Mucosa of stomach (tissue), 1 donor: Measurements from ENCODE around the gene NTM.

Source experiments
- H3K27me3 ChIP-seq: one replicate; pipeline ENCODE4 v1.7.0; 2013; ENCODE audit warnings: mild to moderate bottlenecking, low read length; ENCODE audit not compliant: control insufficient read depth, insufficient read depth
- H3K36me3 ChIP-seq: one replicate; pipeline ENCODE4 v1.7.0; 2013; ENCODE audit warnings: low read length; ENCODE audit not compliant: control insufficient read depth, insufficient read depth
- H3K4me1 ChIP-seq: one replicate; pipeline ENCODE4 v1.7.0; 2013; ENCODE audit warnings: mild to moderate bottlenecking, low read length; ENCODE audit not compliant: control insufficient read depth, insufficient read depth
- H3K4me3 ChIP-seq: one replicate; pipeline ENCODE4 v1.7.0; 2013; ENCODE audit warnings: low read length
- H3K9ac ChIP-seq: one replicate; pipeline ENCODE4 v1.7.0; 2013; ENCODE audit warnings: mild to moderate bottlenecking, low read length, moderate library complexity
- H3K9me3 ChIP-seq: one replicate; pipeline ENCODE4 v1.7.0; 2013; ENCODE audit warnings: mild to moderate bottlenecking, low read length, moderate library complexity; ENCODE audit not compliant: control insufficient read depth
- donor health status: Pancreatic carcinoma.

The NTM gene

DNA sequence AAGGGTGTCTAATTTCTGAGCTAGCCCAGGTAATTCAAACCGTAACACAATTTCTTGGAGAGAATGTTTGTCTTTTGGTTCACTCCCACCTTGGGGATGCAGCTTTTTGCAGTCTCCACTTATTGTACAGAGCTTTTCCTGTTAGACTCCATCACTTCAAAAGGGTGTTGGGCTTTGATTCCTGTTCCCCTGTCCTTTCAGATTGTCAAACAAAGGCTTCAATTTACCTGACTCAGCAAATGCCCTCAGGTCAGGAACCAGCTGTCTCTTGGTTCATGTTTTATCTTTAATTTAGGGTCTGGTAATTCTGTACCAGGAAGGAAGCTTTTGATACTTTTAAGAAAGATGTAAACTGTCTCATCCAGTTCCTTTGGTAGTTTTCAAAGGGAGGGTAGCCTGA is 880.6 kb downstream of the NTM start:
- Histone ChIP-seq H3K9me3 (no peaks in the 10 kb centered on the region), H3K4me3 (no peak overlapping the region), H3K36me3 (no peaks in the 10 kb centered on the region), H3K9ac (no peak overlapping the region), H3K27me3 (no peaks in the 10 kb centered on the region), H3K4me1 (no peaks in the 10 kb centered on the region)

DNA sequence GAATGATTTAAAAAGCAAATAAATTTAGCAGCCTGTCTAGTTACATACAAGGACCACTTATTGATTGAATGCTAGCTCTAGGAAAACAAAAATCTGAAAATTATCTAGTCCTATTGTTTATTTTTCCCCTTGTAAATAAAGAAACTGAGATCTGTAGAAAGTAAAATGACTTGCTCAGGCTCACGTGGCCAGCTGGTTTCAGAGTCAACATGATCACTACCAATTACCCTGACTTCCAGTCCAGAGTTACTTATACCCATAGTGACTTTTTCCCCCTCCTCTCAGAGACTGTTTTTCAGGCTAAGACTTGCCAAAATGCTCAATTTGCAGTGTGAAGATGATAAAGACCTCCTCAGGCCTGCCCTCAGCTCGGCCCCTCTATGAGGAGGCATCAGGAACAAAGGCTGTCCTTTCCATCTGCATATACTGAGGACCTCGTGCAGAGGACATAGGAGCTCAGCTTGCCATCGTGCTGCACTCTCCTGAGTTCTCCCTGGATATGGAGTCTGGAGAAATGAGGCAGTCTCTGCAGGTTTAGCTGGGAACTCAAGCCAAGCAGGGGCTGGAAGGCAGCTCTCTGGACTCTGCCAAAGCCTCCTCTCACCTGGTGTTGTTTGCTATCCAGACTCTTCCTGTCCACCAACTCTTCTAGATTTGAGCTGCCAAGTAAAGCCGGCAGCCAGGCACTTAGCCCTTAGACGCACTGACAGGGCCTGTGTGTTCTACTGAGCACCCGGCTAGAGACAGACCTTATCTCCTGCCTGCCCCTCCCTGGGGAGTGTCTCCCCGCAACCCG is 883.3 kb downstream of the NTM start:
- no peaks in the 10 kb centered on the region for H3K36me3 ChIP-seq
- H3K9me3 ChIP-seq, result no peaks in the 10 kb centered on the region
- no peak overlapping the region for H3K9ac ChIP-seq
- no peaks in the 10 kb centered on the region for H3K27me3 ChIP-seq
- no peak overlapping the region for H3K4me3 ChIP-seq
- no peaks in the 10 kb centered on the region for H3K4me1 ChIP-seq

DNA sequence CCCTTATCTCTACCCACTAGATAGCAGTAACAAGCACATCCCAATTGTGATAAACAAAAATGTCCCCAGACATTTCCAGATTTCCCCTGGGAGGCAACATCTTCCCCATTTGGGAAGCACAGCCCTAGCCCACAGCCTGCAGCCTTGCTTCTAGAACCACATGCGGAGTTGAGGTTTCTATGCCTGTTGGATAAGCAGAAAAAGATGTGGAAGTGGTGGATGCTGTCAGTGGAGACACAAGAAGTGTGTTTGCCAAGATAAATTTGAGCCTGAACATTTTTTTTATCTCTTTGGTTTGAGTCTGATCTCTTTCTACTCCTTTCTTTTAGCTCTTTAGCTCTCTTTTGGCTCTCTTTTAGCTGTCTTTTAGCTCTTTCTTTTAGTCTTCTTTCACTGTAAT is 884.5 kb downstream of the NTM start:
- Histone ChIP-seq H3K36me3 (no peaks in the 10 kb centered on the region), H3K4me3 (no peak overlapping the region), H3K9me3 (no peaks in the 10 kb centered on the region), H3K9ac (no peak overlapping the region), H3K27me3 (no peaks in the 10 kb centered on the region), H3K4me1 (no peaks in the 10 kb centered on the region)

- Histone ChIP-seq H3K9me3 (no peaks in the 10 kb centered on the region), H3K9ac (no peak overlapping the region), H3K27me3 (no peaks in the 10 kb centered on the region), H3K4me1 (no peaks in the 10 kb centered on the region), H3K4me3 (no peak overlapping the region), H3K36me3 (no peaks in the 10 kb centered on the region)
These were observed 886.3 kb downstream of the NTM start for GRCh38 chr11:132256528-132257279.

GRCh38 chr11:132257871-132258270 is 887.5 kb downstream of the NTM start:
- Histone ChIP-seq H3K36me3 (no peaks in the 10 kb centered on the region), H3K4me3 (no peak overlapping the region), H3K27me3 (no peaks in the 10 kb centered on the region), H3K9ac (no peak overlapping the region), H3K4me1 (no peaks in the 10 kb centered on the region), H3K9me3 (no peaks in the 10 kb centered on the region)

GRCh38 chr11:132258875-132259274 is 888.5 kb downstream of the NTM start:
- H3K27me3 ChIP-seq, result no peaks in the 10 kb centered on the region
- no peak overlapping the region for H3K4me3 ChIP-seq
- no peaks in the 10 kb centered on the region for H3K36me3 ChIP-seq
- H3K4me1 ChIP-seq, result no peaks in the 10 kb centered on the region
- no peaks in the 10 kb centered on the region for H3K9me3 ChIP-seq
- H3K9ac ChIP-seq, result no peak overlapping the region

DNA sequence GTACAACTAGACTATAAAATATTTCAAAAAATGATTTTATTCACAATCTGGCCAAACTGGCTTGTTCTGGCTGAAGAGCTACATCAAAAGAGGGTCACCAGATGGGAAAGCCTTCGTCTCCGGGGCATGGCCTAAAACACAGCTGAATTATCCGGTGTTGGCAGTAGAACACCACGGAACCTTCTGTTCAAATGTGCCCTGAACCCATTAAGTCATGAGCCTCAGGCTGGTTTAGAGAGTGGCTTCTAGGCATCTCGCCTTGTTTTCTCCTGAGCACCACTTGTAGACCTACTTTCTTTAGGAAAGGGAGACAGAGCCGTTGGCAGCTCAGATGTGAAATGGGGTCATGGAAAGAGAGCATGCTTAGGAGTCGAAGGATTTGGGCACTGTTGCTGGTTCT is 890.2 kb downstream of the NTM start:
- Histone ChIP-seq H3K9ac (no peak overlapping the region), H3K9me3 (no peaks in the 10 kb centered on the region), H3K4me1 (no peaks in the 10 kb centered on the region), H3K4me3 (no peak overlapping the region), H3K36me3 (no peaks in the 10 kb centered on the region), H3K27me3 (no peaks in the 10 kb centered on the region)

DNA sequence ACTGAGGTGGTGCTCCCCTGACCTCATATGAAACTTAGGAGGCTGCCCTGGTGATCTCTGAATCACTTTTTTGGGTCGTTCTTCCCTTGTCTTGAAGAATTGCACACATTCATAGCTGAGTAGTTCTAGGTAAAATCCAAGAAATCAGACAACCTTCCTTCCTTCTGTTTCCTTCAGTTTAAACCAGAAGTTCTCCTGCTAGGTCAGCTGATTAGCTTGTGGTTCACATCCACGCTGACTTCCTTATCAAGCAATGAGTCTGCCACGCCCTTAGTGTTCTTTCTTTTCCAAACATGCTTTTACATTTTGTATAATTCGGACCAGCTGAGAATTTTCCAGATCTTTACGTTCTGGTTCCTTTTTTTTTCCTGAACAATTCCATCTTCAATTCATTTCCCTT is 892.8 kb downstream of the NTM start:
- Histone ChIP-seq H3K27me3 (no peaks in the 10 kb centered on the region), H3K9me3 (no peaks in the 10 kb centered on the region), H3K4me3 (no peak overlapping the region), H3K9ac (no peak overlapping the region), H3K36me3 (no peaks in the 10 kb centered on the region), H3K4me1 (no peaks in the 10 kb centered on the region)

DNA sequence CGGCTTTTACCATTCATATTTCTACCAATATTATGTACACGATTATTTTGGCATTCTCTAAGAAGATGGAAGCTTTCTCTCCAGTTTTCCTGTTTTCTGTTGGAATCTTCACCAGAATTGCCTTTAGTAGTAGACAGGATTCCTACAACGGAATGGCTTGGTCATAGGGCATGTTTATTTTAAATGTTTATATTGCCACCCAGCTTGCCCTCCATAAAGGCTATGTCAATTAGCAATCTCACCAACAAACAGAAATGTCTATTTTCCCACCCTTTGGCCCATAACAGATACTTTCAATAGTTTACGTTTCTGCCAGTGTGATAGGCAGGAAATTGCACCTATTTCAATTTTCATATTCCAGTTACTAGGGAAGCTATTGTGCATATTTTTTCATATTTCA is 893.5 kb downstream of the NTM start:
- Histone ChIP-seq H3K27me3 (no peaks in the 10 kb centered on the region), H3K9me3 (no peaks in the 10 kb centered on the region), H3K9ac (no peak overlapping the region), H3K4me3 (no peak overlapping the region), H3K4me1 (no peaks in the 10 kb centered on the region), H3K36me3 (no peaks in the 10 kb centered on the region)

- H3K4me3 ChIP-seq, result no peak overlapping the region
- H3K36me3 ChIP-seq, result no peaks in the 10 kb centered on the region
- H3K27me3 ChIP-seq, result no peaks in the 10 kb centered on the region
- H3K9ac ChIP-seq, result no peak overlapping the region
- H3K4me1 ChIP-seq, result no peaks in the 10 kb centered on the region
- H3K9me3 ChIP-seq, result no peaks in the 10 kb centered on the region
These were observed 894.2 kb downstream of the NTM start for GRCh38 chr11:132264616-132265015.

- H3K9me3 ChIP-seq, result no peaks in the 10 kb centered on the region
- no peaks in the 10 kb centered on the region for H3K36me3 ChIP-seq
- H3K27me3 ChIP-seq, result no peaks in the 10 kb centered on the region
- no peak overlapping the region for H3K9ac ChIP-seq
- no peak overlapping the region for H3K4me3 ChIP-seq
- no peaks in the 10 kb centered on the region for H3K4me1 ChIP-seq
These were observed 908.6 kb downstream of the NTM start for GRCh38 chr11:132278801-132279574.

DNA sequence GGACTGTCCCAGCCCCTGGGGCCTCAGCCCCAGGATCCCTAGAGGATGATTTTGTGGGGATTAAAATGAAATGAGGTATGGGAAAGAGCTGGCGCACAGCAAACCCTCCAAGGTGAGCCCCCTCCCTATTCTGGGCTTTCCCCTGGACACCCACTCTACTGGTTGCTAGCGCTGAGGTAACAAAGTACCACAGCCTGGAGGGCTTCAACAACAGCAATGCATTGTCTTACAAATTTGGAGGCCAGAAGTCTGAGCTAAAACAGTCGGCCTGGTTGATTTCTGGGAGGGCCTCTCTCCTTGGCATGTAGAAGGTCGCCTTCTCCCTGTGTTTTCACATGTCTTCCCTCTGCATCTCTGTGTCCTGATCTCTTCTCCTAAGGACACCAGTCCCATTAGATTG is 913.6 kb downstream of the NTM start:
- Histone ChIP-seq H3K9ac (no peak overlapping the region), H3K27me3 (no peaks in the 10 kb centered on the region), H3K9me3 (no peaks in the 10 kb centered on the region), H3K4me1 (no peaks in the 10 kb centered on the region), H3K4me3 (no peak overlapping the region), H3K36me3 (no peaks in the 10 kb centered on the region)
